ENCODE measurements around the gene KANK2.
"Not testable (repeated sequence)": the region's sequence is repeated elsewhere in the genome, so short reads cannot be mapped to it uniquely, and the experiment has no call there.

KANK2 gene

GRCh38 chr19:11169896-11170678 is 27.3 kb downstream of the KANK2 start:
- no peak for DNase-seq

- DNase-seq = no peak
These were observed 28.8 kb downstream of the KANK2 start for GRCh38 chr19:11168568-11168967.

DNA sequence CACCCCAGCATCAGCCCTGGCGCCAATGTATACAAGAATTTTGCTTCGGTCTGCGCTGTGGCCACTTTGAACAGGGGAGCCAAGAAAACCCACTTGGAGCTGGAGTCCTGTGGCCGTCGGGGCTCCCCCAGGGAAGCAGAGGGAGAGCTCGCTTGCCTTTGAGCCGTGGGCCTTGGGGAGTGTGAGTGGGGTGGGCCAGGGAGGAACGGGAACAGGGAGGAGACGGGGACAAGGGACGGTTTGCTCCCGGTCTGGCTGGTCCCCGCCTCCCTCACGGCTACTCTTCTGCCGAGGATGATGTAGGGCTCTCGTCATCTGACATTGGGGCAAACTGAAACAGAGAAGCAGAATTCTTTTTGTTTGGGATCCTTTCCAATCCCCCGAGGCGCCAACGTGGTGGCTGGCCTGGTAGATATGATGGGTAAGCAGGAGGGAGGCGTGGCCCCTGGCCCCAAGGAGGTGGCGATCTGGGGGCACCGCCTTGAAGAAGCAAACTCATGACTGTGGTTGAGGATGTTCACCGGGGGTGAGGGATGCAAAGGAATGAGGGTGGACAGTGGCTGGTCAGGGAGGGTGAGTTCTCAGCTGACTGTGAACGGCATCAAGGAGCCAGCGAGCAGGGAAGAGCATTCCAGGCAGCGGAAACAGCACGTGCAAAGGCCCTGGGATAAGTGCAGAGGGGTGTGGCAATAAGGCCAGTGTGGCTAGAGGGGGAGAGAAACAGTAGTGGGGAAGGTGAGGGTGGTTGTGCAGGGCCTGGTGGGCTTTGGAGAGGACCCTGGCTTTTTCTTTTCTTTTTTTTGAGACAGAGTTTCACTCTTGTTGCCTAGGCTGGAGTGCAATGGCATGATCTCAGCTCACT is 30.8 kb downstream of the KANK2 start:
- DNase-seq = no peak

- no peak for DNase-seq
These were observed 31.8 kb downstream of the KANK2 start for GRCh38 chr19:11165486-11166030.

DNA sequence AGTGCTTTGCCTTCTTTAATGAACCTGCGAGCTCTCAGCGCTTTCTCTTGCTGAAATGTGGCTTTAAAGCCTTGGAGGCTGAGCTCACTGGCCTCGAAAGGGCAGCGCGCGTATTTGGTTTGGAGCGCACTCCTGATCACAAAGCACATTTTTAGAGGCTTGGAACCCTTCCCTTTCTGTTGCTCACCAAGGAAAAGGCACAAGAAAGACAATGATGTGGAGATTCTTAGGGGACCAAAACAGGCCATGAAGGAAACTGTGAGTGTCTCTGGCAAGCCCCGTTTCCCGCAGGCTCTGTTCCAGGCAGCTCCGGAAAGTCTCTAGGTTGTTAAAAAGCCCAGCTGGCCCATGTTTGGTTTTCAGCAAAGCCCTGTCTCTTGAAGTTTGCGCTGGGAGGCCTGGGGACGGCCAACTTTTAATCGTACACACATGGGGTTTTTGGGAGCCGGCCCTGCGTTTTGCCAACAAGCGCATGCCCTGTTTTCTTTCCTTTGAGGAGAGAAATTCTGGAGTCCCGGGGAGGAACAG is 32.4 kb downstream of the KANK2 start:
- DNase-seq = no peak

DNA sequence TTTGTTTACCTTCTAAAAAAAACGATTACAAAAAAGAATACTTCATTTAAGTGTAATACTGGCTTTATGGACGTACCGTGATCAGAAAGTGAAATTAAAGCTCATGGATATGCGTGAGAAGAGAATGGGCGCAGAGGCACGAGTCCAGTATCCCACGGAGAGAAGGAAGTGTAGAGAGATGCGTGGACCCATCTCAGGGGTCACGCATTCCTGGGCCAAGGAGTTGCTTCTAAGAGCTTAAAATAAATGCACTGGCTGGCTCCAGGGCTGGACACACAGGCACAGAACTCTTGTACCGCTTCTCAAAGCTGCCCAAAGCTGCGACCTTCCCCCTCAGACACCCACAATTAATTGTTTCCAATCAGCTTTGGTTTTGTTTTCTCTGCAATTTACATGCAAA is 33.0 kb downstream of the KANK2 start:
- no peak for DNase-seq

DNA sequence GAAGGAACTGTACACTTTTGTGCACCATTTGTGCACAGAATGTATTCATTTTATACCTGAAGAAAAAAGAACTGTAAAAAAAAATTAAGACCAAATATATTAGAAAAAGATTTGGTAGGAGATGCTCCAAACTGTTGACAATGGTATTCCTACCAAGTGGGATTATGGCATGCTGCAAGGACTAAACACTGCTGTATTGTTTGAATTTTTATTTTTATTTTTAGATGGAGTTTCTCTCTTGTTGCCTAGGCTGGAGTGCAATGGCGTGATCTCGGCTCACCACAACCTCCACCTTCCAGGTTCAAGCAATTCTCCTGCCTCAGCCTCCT is 36.9 kb downstream of the KANK2 start:
- not testable (repeated sequence) for DNase-seq

- DNase-seq = no peak
These were observed 37.5 kb downstream of the KANK2 start for GRCh38 chr19:11159598-11160439.

- no peak for DNase-seq
These were observed 41.8 kb downstream of the KANK2 start, which contains the start of gene SPC24 for GRCh38 chr19:11155373-11156120. Gene SPC24, minus strand, starts transcription at chr19:11155782. Its CDS starts 6 bp downstream, at chr19:11155776.

DNA sequence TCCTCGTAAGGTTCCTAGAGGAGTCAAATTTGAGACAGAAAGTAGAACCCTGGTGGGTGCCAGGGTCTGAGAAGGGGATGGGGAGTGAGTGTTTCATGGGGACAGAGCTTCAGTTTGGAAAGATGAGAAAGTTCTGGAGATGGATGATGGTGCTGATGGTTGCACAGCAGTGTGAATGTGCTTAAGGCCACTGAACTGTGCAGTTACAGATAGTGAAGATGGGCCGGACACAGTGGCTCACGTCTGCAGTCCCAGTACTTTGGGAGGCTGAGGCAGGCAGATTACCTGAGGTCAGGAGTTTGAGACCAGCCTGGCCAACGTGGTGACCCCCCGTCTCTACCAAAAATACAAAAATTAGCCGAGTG is 42.7 kb downstream of the KANK2 start:
- DNase-seq = no peak

DNA sequence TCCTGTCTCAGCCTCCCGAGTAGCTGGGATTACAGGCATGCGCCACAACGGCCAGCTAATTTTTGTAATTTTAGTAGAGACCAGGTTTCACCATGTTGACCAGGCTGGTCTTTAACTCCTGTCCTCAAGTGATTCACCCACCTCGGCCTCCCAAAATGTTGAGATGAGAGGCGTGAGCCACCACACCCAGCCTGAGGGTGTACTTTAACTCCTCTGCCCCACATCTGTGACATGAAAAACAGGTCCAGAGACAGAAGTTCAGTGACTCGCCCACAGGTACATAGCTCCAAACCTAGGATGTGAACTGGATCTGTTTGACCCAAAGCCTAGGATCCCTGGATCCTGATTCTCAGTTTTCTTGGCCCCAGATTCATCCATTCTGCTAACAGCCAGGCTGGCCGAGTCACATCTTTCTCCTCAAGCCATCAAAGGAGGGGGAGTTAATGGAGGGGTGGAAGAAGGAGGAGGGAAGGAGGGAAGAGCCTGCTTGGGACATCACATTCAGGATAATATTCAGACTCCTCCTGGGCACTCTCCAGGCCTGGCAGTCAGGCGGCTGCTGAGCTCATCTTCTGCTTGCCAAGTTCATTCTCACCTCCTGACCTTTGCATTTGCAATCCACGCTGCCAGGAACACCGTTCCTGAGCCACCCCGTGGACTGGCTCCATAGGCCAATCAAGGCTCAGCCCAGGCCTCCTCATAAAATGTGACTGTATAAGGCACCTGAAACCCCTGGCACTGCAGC is 44.9 kb downstream of the KANK2 start:
- DNase-seq = no peak

- no peak for DNase-seq
These were observed 46.2 kb downstream of the KANK2 start for GRCh38 chr19:11151181-11151580.

DNA sequence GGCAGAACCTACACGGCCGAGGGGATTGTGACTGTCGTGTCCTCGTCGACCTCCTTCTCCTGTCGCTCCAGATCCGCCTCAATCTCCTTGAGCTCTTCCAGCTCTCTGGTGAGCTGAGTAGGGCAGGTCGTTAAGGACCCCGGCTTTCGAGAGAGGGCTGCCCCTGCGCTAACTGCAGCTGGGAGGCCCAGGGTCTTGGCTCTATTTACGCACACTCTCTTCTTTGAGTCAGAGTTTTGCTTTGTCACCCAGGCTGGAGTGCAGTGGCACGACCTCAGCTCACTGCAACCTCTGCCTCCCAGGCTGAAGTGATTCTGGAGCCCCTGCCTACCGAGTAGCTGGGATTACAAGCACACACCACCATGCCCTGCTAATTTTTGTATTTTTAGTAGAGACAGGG is 49.3 kb downstream of the KANK2 start:
- no peak for DNase-seq

GRCh38 chr19:11145536-11145924 is 51.8 kb downstream of the KANK2 start:
- DNase-seq = no peak

DNA sequence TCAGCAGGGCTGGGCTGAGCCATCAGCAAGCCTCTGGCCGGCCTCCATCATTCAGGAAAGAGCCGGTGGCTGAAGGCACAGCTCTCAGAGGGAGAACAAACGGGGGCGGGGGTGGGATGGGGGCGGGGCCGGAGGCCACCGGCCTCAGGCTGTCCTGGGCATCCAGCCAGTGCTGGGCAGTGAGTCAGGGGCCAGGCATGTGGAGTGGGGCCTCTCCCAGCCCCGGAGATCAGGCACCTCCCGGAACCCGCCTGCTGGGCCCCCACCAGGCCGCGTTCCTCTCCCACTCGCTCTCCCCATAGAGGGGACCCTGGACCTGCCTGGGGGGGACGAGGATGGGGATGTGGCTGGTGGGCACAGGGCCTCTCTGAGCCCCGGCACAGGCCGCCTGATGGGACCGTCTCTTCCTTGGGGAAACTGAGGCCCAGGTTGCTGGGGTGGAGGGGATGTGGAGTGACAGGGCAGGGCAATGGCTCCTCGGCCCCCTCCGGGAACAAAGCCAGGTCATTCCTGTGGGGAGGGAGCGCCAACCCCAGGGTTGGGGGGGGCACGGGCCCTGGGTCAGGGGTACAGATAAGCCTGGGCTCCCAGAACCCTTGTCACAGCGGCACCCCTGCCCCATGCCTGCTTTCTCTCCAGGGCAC is 54.7 kb downstream of the KANK2 start:
- DNase-seq = no peak

- DNase-seq = no peak
These were observed 55.3 kb downstream of the KANK2 start for GRCh38 chr19:11141937-11142527.

DNA sequence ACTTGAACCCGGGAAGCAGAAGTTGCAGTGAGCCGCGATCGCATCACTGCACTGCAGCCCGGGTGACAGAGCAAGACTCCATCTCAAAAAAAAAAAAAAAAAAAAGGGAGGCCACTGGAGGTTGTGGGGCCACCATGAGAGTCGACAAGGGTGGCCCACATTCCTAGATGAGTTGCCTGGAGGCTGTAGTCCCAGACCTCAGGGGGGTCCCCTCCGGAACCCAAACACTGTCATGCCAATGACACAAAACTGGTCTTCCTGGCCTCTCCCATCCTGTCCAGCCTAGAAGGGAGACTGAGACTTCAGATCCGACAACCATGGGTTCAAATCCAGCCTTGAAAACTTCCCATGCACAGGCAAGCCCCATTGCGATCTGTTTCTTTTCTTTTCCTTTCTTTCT is 56.4 kb downstream of the KANK2 start:
- DNase-seq = no peak

- DNase-seq = not testable (repeated sequence)
These were observed 57.3 kb downstream of the KANK2 start for GRCh38 chr19:11140023-11140538.

GRCh38 chr19:11138601-11139300 is 58.6 kb downstream of the KANK2 start:
- DNase-seq = no peak

Measured in cortex of kidney (tissue), 1 donor.